HCT116 (cell line): ENCODE results near the gene METTL13. TPM values are rescaled to one million over a fixed set of nuclear protein-coding genes. Genes with fewer than 3 reads are reported as not detected.

Experiments
- ATAC-seq: fragments of 200-7000 bp; cut with Tn5 transposase; 2 replicates; pipeline ENCODE4 v1.9.1; 2020; ENCODE audit warnings: mild to moderate bottlenecking, moderate library complexity
- BruUV-seq: library from RNA; stranded (reverse); fragments of 400-500 nt; replicated peaks from 2 replicates; lab custom pipeline; 2021; lab: Mats Ljungman, UMichigan
- CTCF ChIA-PET: fragments of 300-600 bp; sonication (Branson Sonifier 250); formaldehyde crosslinking; loops from one replicate; lab custom pipeline; 2021; ENCODE audit warnings: antibody characterized with exemption; lab: Charles Lee
- POLR2A ChIA-PET: fragments of 300-600, 350-600 bp; sonication (Branson Sonifier 250); formaldehyde crosslinking; loops from one replicate; lab custom pipeline; 2021; ENCODE audit warnings: antibody characterized with exemption; lab: Charles Lee
- RAD21 ChIA-PET, 2 experiments: fragments of 300-600 bp; sonication (Branson Sonifier 250); formaldehyde crosslinking; loops; one replicate each; lab custom pipeline; 2023; ENCODE audit warnings: low total read pairs in 2 of 2; ENCODE audit not compliant: uncharacterized antibody in 2 of 2, unreplicated experiment in 2 of 2, low non-redundant PET in 1 of 2; lab: Charles Lee
- DNase-seq: peaks from one replicate; pipeline ENCODE4 v3.0.0-alpha.2; 2010; ENCODE audit warnings: low read depth, low spot score
- H2AFZ ChIP-seq: fragments of 200-600 bp; shearing (Covaris generic), sonication (generic); 2 replicates; pipeline ENCODE4 v1.6.1; 2017; ENCODE audit warnings: low read depth, mixed run types, mixed read lengths, antibody characterized with exemption, low read length; ENCODE audit not compliant: poor library complexity, severe bottlenecking
- H3K27ac ChIP-seq: 2 replicates; pipeline ENCODE4 v1.5.1; 2012; ENCODE audit warnings: low read depth, low read length
- H3K27me3 ChIP-seq: fragments of 200-600 bp; sonication (generic); 2 replicates; pipeline ENCODE4 v1.6.1; 2016; ENCODE audit warnings: mixed run types, low read length, mixed read lengths; ENCODE audit not compliant: insufficient read depth
- H3K36me3 ChIP-seq, 2 experiments: fragments of 200-500 bp in 1 of 2; fragments of 200-600 bp in 1 of 2; sonication (Bioruptor generic) in 1 of 2; sonication (generic) in 1 of 2; 2 replicates each; pipeline versions ENCODE4 v1.5.1 to v1.6.1; 2014 to 2016; ENCODE audit warnings: low read length in 2 of 2, inconsistent platforms in 1 of 2, mixed read lengths in 1 of 2, mixed run types in 1 of 2; ENCODE audit not compliant: insufficient read depth in 2 of 2, control insufficient read depth in 1 of 2
- H3K4me1 ChIP-seq, 2 experiments: fragments of 200-600 bp in 1 of 2; sonication (generic) in 1 of 2; 2 replicates each; pipeline versions ENCODE4 v1.5.1 to v1.6.1; 2012 to 2017; ENCODE audit warnings: low read length in 2 of 2, inconsistent platforms in 1 of 2, mild to moderate bottlenecking in 1 of 2, mixed read lengths in 1 of 2, mixed run types in 1 of 2, moderate library complexity in 1 of 2; ENCODE audit not compliant: insufficient read depth in 2 of 2, control insufficient read depth in 1 of 2
- H3K4me2 ChIP-seq: fragments of 200-600 bp; sonication (generic); 2 replicates; pipeline ENCODE4 v1.6.1; 2017; ENCODE audit warnings: mixed run types, low read length, mixed read lengths
- H3K4me3 ChIP-seq, 2 experiments: fragments of 200-600 bp in 1 of 2; sonication (generic) in 1 of 2; replicated peaks in 1 of 2; 2 replicates each; pipeline ENCODE4 v1.5.1; 2011 to 2016; ENCODE audit warnings: low read length in 2 of 2, control low read depth in 1 of 2, low read depth in 1 of 2, mild to moderate bottlenecking in 1 of 2, mixed read lengths in 1 of 2, mixed run types in 1 of 2
- H3K79me2 ChIP-seq: fragments of 200-600 bp; sonication (generic); 2 replicates; pipeline ENCODE4 v1.6.1; 2017; ENCODE audit warnings: mild to moderate bottlenecking, mixed run types, low read length, moderate library complexity, mixed read lengths; ENCODE audit not compliant: insufficient read depth
- H3K9ac ChIP-seq: fragments of 200-600 bp; sonication (generic); 2 replicates; pipeline ENCODE4 v1.6.1; 2016; ENCODE audit warnings: low read length, mixed read lengths
- H3K9me2 ChIP-seq: fragments of 200-600 bp; sonication (generic), shearing (Covaris generic); 2 replicates; pipeline ENCODE4 v1.6.1; 2017; ENCODE audit warnings: mixed run types, mild to moderate bottlenecking, moderate library complexity; ENCODE audit not compliant: insufficient read depth
- H3K9me3 ChIP-seq, 2 experiments: fragments of 200-500 bp in 1 of 2; fragments of 200-600 bp in 1 of 2; sonication (Bioruptor generic) in 1 of 2; sonication (generic) in 1 of 2; 2 replicates each; pipeline ENCODE4 v1.6.1; 2014 to 2017; ENCODE audit warnings: low read length in 2 of 2, mixed read lengths in 2 of 2, inconsistent platforms in 1 of 2, low read depth in 1 of 2, mild to moderate bottlenecking in 1 of 2, mixed run types in 1 of 2, moderate library complexity in 1 of 2; ENCODE audit not compliant: control insufficient read depth in 1 of 2, insufficient read depth in 1 of 2
- H4K20me1 ChIP-seq: fragments of 200-600 bp; sonication (generic), shearing (Covaris generic); 2 replicates; pipeline ENCODE4 v1.6.1; 2017; ENCODE audit warnings: mixed run types, mild to moderate bottlenecking, moderate library complexity; ENCODE audit not compliant: insufficient read depth
- CBX3 ChIP-seq: IDR thresholded peaks from 2 replicates; pipeline ENCODE4 v1.6.1; 2012; ENCODE audit warnings: low read depth
- CEBPB ChIP-seq: IDR thresholded peaks from 2 replicates; pipeline ENCODE4 v1.6.1; 2012; ENCODE audit warnings: low read depth
- EGR1 ChIP-seq: IDR thresholded peaks from 2 replicates; pipeline ENCODE4 v1.6.1; 2012; ENCODE audit warnings: low read depth
- ELF1 ChIP-seq: IDR thresholded peaks from 2 replicates; pipeline ENCODE4 v1.6.1; 2012; ENCODE audit warnings: low read depth, borderline replicate concordance
- EZH2 ChIP-seq: fragments of 200-600 bp; sonication (generic); IDR thresholded peaks from 2 replicates; pipeline ENCODE4 v1.6.1; 2017; ENCODE audit warnings: antibody characterized with exemption, mixed run types
- EZH2phosphoT487 ChIP-seq: fragments of 200-600 bp; IDR thresholded peaks from 2 replicates; pipeline ENCODE4 v1.6.1; 2018; ENCODE audit warnings: antibody characterized with exemption, borderline replicate concordance
- FOSL1 ChIP-seq: IDR thresholded peaks from 2 replicates; pipeline ENCODE4 v1.6.1; 2012; ENCODE audit warnings: low read depth
- POLR2A ChIP-seq: IDR thresholded peaks from 2 replicates; pipeline ENCODE4 v1.7.0; 2011; ENCODE audit warnings: borderline replicate concordance; ENCODE audit not compliant: insufficient read depth, insufficient read length; ENCODE audit errors: extremely low read depth
- POLR2AphosphoS5 ChIP-seq: IDR thresholded peaks from 2 replicates; pipeline ENCODE4 v1.6.1; 2011; ENCODE audit warnings: mild to moderate bottlenecking, low read depth, low read length, moderate library complexity
- RAD21 ChIP-seq: IDR thresholded peaks from 2 replicates; pipeline ENCODE4 v1.6.1; 2012; ENCODE audit warnings: low read depth, mild to moderate bottlenecking
- SIN3A ChIP-seq: IDR thresholded peaks from 2 replicates; pipeline ENCODE4 v1.6.1; 2012; ENCODE audit warnings: low read depth
- SP1 ChIP-seq: IDR thresholded peaks from 2 replicates; pipeline ENCODE4 v1.6.1; 2012; ENCODE audit warnings: low read depth
- SRF ChIP-seq: IDR thresholded peaks from 2 replicates; pipeline ENCODE4 v1.6.1; 2012; ENCODE audit warnings: low read depth
- TCF7L2 ChIP-seq: IDR thresholded peaks from 2 replicates; pipeline ENCODE4 v1.7.0; 2011; ENCODE audit warnings: borderline replicate concordance, inconsistent platforms; ENCODE audit not compliant: insufficient read depth, insufficient read length; ENCODE audit errors: extremely low read depth
- YY1 ChIP-seq: IDR thresholded peaks from 2 replicates; pipeline ENCODE4 v1.6.1; 2011; ENCODE audit warnings: low read length, low read depth, moderate library complexity, mild to moderate bottlenecking; ENCODE audit not compliant: insufficient replicate concordance; ENCODE audit errors: extremely low read depth
- ZFX ChIP-seq: fragments of 450-650 bp; IDR thresholded peaks from 2 replicates; pipeline ENCODE4 v1.6.1; 2017
- ZNF274 ChIP-seq: fragments of 200-500 bp; sonication (Bioruptor generic); IDR thresholded peaks from 2 replicates; pipeline ENCODE4 v1.6.1; 2014; ENCODE audit warnings: mild to moderate bottlenecking, low read depth, low read length, inconsistent platforms
- intact Hi-C: fragments of 100-400 bp; cut with micrococcal nuclease; formaldehyde crosslinking; loops from 2 replicates; pipeline ENCODE4 v1.10.0; 2022
- total RNA-seq: library from RNA; stranded (reverse); gene quantifications from one replicate; pipeline ENCODE4 v1.2.1, GENCODE V29; 2021; ENCODE audit not compliant: unreplicated experiment
- TF ChIP-seq, protein P1 (sequence below): IDR thresholded peaks from 2 replicates; pipeline ENCODE4 v1.6.1; 2012
- TF ChIP-seq, protein P2 (sequence below): IDR thresholded peaks from 2 replicates; pipeline ENCODE4 v1.6.1; 2012
- TF ChIP-seq, protein P3 (sequence below), 3 experiments: fragments of 200-600 bp in 1 of 3; sonication (generic) in 1 of 3; IDR thresholded peaks in 2 of 3; conservative IDR thresholded peaks in 1 of 3; 2 replicates each; pipeline ENCODE4 v1.5.1; 2012 to 2017; ENCODE audit warnings: low read depth in 2 of 3, low read length in 2 of 3, antibody characterized with exemption in 1 of 3, borderline replicate concordance in 1 of 3, control low read depth in 1 of 3, mild to moderate bottlenecking in 1 of 3, mixed read lengths in 1 of 3, mixed run types in 1 of 3, moderate library complexity in 1 of 3; ENCODE audit not compliant: insufficient read depth in 1 of 3

METTL13 gene
- total RNA-seq, 1 experiment from 2014 or later = 33.9 TPM

DNA sequence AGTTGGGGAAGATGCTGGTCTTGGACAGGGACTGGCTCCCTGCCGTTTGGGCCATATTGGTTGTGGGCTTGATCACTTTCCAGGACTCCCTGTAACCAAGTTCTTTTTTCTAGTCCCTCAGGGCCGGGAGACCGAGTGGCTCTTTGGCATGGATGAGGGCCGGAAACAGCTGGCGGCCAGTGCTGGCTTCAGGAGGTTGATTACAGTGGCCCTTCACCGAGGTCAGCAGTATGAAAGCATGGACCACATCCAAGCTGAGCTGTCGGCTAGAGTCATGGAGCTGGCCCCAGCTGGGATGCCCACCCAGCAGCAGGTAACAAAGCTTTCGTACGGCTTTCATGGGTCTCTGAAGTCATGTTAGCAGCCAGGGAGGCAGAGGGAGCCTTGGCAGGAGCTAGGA lies 4.3 kb downstream of the METTL13 start:
- H3K27ac ChIP-seq = no peak overlapping the region
- POLR2A ChIA-PET = no interaction called here
- peaks cover 2 to 13% of the 10 kb centered on the region in 2 experiments; a peak in 2 of 4 replicates for H3K4me1 ChIP-seq
- no peak overlapping the region for H2AFZ ChIP-seq
- no peak overlapping the region for H3K9ac ChIP-seq
- no peak overlapping the region for H3K4me3 ChIP-seq
- no TSS peak for BruUV-seq
- H3K79me2 ChIP-seq = peaks cover 66% of the 10 kb centered on the region
- CTCF ChIA-PET = no interaction called here
- no peak for TF ChIP-seq SIN3A
- TF ChIP-seq CEBPB = no peak
- no peak for TF ChIP-seq SP1
- TF ChIP-seq YY1 = no peak
- TF ChIP-seq EZH2 = no peak
- TF ChIP-seq ZNF274 = no peak
- no peak for TF ChIP-seq TCF7L2
- ATAC-seq (no peak), DNase-seq (no peak)
- H4K20me1 ChIP-seq = no peaks in the 10 kb centered on the region
- H3K4me2 ChIP-seq = no peak overlapping the region
- H3K36me3 ChIP-seq = peaks cover 35 to 53% of the 10 kb centered on the region in 2 experiments; a peak in 3 of 4 replicates
- intact Hi-C loops = no loop called here
- no peaks in the 10 kb centered on the region for H3K27me3 ChIP-seq
- no peaks in the 10 kb centered on the region for H3K9me3 ChIP-seq
- RAD21 ChIA-PET = no interaction called here
- H3K9me2 ChIP-seq = no peaks in the 10 kb centered on the region

DNA sequence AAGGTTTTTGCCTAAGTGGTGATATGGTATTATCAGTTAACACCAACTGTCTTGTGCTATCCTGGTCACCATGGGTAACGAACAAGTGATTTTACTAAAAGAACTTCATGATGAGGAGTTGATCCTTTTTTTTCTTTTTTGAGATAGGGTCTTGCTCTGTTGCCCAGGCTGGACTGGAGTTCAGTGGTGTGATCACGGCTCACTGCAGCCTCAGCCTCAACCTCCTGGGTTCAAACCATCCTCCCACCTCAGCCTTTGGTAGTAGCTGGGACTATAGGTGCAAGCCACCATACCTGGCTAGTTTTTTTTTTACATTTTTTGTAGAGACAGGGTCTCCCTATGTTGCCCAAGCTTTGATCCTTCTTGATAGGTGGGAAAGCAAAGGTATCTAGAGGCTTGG lies 5.1 kb downstream of the METTL13 start:
- Histone ChIP-seq H3K9me2 (no peaks in the 10 kb centered on the region), H3K27me3 (no peaks in the 10 kb centered on the region), H3K4me2 (no peak overlapping the region), H3K79me2 (peaks cover 71% of the 10 kb centered on the region), H3K4me3 (no peak overlapping the region), H3K4me1 (peaks cover 2 to 9% of the 10 kb centered on the region in 2 experiments; a peak in 2 of 4 replicates), H4K20me1 (no peaks in the 10 kb centered on the region), H3K9me3 (no peaks in the 10 kb centered on the region), H3K27ac (no peak overlapping the region), H3K9ac (no peak overlapping the region), H3K36me3 (peaks cover 36 to 58% of the 10 kb centered on the region in 2 experiments; a peak in 3 of 4 replicates), H2AFZ (no peak overlapping the region)
- intact Hi-C loops = no loop called here
- TF ChIP-seq POLR2A = no peak
- no peak for TF ChIP-seq POLR2AphosphoS5
- TF ChIP-seq SRF = no peak
- TF ChIP-seq ZFX = no peak
- TF ChIP-seq TCF7L2 = no peak
- TF ChIP-seq ELF1 = no peak
- no peak for TF ChIP-seq EZH2
- TF ChIP-seq YY1 = no peak
- TF ChIP-seq FOSL1 = no peak
- TF ChIP-seq, protein P1, sequence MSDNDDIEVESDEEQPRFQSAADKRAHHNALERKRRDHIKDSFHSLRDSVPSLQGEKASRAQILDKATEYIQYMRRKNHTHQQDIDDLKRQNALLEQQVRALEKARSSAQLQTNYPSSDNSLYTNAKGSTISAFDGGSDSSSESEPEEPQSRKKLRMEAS = no peak
- no peak for TF ChIP-seq EZH2phosphoT487
- TF ChIP-seq, protein P2, sequence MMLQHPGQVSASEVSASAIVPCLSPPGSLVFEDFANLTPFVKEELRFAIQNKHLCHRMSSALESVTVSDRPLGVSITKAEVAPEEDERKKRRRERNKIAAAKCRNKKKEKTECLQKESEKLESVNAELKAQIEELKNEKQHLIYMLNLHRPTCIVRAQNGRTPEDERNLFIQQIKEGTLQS = no peak
- TF ChIP-seq SIN3A = no peak
- TF ChIP-seq SP1 = no peak
- TF ChIP-seq EGR1 = no peak
- TF ChIP-seq, protein P3, sequence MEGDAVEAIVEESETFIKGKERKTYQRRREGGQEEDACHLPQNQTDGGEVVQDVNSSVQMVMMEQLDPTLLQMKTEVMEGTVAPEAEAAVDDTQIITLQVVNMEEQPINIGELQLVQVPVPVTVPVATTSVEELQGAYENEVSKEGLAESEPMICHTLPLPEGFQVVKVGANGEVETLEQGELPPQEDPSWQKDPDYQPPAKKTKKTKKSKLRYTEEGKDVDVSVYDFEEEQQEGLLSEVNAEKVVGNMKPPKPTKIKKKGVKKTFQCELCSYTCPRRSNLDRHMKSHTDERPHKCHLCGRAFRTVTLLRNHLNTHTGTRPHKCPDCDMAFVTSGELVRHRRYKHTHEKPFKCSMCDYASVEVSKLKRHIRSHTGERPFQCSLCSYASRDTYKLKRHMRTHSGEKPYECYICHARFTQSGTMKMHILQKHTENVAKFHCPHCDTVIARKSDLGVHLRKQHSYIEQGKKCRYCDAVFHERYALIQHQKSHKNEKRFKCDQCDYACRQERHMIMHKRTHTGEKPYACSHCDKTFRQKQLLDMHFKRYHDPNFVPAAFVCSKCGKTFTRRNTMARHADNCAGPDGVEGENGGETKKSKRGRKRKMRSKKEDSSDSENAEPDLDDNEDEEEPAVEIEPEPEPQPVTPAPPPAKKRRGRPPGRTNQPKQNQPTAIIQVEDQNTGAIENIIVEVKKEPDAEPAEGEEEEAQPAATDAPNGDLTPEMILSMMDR (IDR thresholded peaks at IDR 0.05 in 2 of 3, conservative IDR thresholded peaks at IDR 0.05 in 1 of 3; ENCODE audit: borderline replicate concordance in 1 of 3, insufficient read depth in 1 of 3, low read depth in 2 of 3, low read length in 2 of 3) = no peak
- no peak for TF ChIP-seq CBX3
- TF ChIP-seq RAD21 = no peak
- DNase-seq (no peak), ATAC-seq (no peak)
- BruUV-seq = no TSS peak
- ChIA-PET POLR2A (no interaction called here), RAD21 (no interaction called here), CTCF (no interaction called here)
